ENCODE data around the gene DLGAP1.

- TF ChIP-seq CTCF (IDR thresholded peaks at IDR 0.05; ENCODE audit: poor library complexity, severe bottlenecking) (no peak), TAF1 (IDR thresholded peaks at IDR 0.05; ENCODE audit: low read depth) (no peak), POLR2AphosphoS5 (IDR thresholded peaks at IDR 0.05) (no peak), EP300 (conservative IDR thresholded peaks at IDR 0.05; ENCODE audit: poor library complexity, severe bottlenecking) (no peak), EZH2 (IDR thresholded peaks at IDR 0.05; ENCODE audit: borderline replicate concordance, insufficient read depth, low read length, poor library complexity, severe bottlenecking) (no peak), SMC3 (conservative IDR thresholded peaks at IDR 0.05; ENCODE audit: poor library complexity) (no peak)
Observed at GRCh38 chr18:3649633-3650426, 805.3 kb downstream of the DLGAP1 start.

Data from neural cell (in vitro differentiated cells).